Measurements from ENCODE around the gene DAB2.
A peak's percentile ranks its signal among the peaks of the same experiment; 100 is the strongest.
"Not testable (repeated sequence)": the region's sequence is repeated elsewhere in the genome, so short reads cannot be mapped to it uniquely, and the experiment has no call there.

DAB2 gene

DNA sequence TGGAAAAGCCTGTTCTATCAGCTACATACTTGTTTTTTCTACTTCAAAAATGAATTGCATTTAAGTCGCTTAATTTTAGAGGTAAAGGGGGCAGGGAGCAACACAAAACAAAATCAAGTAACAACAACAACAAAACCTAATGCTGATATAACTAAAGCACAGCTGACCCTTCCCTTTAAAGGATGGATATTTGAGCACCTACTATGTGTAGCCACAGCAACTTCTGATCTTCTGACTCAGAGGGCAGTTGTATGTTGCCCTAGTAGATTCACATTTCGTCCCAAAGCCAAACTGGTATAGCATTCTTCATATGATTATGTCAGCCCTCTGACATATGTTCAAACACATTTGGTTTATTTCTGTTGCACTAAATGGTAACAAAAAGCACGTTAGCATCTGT is 6.8 kb downstream of the DAB2 start:
- DNase-seq, result no peak

DNA sequence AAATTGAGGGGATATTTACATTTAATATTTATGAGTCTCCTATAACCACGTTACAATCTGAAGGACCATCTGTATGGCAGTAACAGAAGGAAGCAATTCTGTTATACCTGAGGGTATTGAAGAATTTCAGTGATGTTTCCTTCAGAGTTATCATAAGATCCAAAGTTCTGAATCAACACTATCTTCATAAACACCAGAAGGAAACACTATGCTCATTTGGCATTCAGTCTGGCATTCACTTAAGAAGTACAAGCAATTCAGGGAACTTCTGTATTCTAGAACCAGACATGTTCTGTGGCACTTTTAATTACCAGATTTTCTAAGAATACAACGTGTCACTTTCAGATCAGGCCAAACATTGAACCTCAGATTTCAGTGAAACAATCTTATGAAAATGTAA is 9.6 kb downstream of the DAB2 start:
- DNase-seq, result no peak

DNA sequence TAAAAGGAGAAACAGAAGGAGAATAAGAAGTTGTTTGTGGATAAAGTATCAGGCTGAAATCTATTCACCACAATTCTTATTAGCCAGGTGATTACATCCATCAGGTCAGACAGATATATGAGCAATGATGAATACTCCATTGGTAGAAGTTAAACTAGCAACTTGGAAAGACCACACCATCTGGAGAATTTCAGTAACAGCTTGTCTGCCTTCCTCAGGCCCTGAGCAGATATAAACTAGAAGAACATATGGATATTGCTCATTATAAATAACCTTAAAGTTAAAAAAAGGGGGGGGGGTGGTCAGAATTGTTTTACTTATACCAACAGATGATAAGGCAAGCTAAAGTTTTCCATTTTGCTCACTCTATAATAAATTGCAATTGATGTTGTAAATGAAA is 10.4 kb downstream of the DAB2 start:
- no peak for DNase-seq

DNA sequence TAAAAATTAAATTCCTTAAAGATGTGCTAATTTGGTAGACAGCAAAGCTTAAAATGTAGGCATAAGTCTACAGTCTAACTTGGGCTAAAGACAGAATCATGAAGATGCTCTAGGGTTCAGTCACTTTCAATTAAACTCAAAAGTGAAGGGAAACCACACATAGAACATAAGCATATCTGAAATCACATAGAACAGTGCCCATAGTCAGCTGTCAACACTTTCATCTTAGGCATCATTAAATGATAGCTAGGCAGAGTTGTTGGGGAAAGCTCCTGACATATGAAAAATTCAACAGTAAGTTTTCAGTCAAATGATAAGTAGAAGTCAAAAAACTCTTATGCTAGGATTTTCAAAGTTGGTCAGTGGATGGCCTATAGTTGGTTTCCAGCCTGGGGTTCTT is 11.0 kb downstream of the DAB2 start:
- no peak for DNase-seq

DNA sequence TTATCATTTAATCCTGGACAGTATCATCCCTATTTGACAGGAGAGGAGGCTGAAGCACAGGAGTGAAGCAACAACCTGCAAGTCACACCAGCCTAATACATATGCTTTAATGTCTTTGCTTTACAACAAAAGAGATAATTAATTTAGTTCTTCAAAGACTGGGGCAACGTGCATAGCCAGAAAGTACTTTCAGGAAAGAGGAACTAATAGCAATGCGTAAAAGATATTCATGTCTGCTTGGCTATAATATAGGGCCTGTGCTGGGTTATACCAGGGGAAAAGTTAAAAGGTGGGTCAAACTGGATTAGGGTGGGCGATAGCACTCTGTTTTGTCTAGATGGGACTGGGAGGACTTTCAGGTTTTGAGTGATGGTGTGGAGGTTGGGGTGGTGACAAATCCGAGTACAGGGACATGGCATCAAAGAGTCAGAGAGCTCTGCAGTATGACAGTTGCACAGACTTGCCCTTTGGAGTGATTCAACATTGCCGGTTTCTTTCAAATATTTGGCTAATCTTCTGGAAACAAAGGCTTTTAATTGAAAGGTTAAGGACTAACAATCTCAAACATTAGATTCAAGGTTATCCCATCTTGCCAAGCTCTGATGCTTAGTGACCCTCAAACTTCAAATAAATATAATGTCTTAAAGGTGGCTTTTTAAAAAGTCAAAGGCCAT is 11.9 kb downstream of the DAB2 start:
- DNase-seq, result no peak

DNA sequence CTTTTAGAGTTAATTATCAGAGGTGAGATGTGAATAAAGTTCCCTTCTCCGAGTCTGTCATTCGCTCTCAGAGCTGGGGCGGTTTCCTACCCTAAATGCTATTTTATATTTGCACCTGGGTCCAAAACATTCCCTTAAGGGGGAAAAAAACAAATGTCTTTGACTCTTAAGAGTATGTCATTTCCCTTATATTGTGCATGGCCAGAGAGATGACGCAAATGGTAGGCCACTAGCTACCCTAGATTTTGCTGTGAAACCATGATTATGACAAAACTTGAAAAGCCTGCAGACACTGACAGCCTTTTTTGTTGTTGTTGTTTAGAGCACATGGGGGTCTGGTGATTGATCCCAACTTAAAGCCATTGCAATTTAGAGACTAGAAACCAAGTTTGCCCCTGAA is 12.8 kb downstream of the DAB2 start:
- no peak for DNase-seq

GRCh38 chr5:39411061-39411460 is 13.7 kb downstream of the DAB2 start:
- DNase-seq, result no peak

DNA sequence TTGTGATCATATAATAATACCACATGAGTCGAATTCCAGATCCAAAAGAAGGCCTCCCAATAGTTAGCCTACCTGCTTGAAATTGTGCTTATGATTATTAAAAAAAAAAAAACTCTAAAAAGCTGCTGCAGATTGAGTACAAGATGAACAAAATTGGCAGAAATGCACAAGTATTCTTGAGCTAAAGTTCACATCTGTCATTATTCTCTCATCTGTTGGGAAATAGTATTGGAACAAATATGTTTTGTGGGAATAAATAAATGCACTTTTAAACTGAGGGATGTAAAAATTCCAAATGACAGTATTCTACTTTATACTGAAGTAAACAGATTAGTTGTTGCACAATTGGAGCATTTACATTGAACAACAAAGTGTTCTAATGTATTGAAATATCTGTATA is 15.7 kb downstream of the DAB2 start:
- no peak for DNase-seq

DNA sequence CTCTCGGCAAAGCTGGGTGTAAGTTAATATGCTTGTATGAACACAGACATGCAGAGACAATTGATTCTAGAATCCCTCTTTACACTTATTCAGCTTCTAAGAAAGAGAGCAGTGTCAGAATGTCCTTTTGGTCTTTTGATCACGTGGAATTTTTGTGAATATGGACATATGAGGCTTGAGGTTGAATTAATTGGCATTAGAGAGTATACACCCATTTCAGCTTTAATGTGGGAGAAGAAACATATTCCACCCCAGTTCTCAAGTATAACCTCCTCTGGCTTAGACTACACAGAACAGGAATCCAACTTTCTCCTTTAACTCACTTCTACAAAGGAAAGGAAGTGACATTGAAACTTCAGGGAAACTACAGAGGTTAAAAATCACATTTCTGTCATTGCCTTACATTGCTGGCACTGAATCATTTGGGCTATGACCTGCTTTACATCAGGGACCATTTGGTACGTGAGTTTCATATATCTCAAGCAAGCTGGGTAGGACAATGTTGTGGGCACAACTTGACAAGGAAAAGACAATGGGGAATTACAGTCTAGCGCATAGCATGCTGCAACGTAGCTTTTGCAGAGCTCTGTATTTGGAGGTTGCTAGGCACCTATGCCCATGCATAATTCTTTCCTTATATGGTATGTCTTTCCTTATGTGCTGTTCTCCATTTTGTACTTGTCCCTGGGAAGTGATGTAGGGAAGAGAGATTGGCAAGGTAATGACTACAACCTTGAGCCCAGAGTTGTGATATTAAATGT is 19.5 kb downstream of the DAB2 start:
- DNase-seq, result no peak

- not testable (repeated sequence) for DNase-seq
Measured at GRCh38 chr5:39403761-39404160, 21.0 kb downstream of the DAB2 start.

DNA sequence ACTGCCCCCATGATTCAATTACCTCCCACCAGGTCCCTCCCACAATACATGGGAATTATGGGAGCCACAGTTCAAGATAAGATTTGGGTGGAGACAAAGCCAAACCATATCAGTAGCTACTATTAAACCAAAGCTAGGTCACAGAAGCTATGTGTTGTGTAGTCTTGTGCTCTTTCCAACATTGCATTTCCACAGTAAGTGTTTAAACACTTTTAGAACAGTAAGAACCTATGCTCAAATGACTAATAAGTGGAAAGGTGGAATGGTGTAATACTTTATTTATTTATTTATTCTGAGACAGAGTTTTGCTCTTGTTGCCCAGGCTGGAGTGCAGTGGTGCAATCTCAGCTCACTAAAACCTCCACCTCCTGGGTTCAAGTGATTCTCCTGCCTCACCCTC is 22.6 kb downstream of the DAB2 start:
- DNase-seq, result not testable (repeated sequence)

- no peak for DNase-seq
Measured at GRCh38 chr5:39400713-39401578, 23.8 kb downstream of the DAB2 start.

DNA sequence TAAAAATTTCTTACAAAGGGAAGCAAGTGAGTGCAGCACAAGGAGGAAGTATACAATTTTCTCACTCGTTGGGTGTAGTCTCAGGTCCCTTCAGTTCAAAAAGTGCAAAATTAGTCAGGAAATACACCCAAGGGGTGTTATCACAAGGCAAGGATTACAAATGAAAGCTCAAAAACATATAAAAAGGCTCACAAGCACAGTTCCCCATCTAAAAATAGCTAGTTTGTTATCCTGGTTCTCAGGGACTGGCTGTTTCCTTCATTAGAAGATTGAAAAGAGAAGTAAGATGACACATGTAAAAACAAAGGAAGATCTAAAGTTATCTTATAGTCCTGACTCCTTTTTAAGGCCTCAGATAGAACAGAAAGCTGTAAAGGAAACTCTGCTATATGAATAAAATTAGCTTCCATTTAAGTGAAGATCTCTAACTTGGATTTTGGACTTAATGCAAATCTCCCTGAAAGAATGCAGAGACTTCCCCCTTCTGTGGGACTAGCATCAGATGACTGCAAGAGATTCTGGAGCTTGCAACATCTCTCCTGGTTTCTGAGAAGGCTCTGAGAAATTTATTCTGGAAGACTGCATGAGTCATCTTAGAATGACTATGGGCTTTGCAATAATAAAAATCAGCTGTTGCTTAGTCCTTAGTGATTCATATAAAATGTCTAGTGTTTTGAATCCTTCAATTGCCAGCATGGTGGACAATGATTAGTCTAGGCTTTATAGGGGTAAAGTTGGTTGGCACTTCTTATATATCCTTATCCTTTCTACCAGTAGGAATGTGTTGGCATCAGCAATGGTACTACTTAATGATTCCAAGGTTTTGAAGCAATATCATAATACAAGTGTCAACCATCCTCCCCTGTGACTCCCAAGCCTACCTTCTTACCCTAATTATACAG is 25.4 kb downstream of the DAB2 start:
- no peak for DNase-seq

- DNase-seq, result no peak
Measured at GRCh38 chr5:39396843-39397242, 27.9 kb downstream of the DAB2 start.

DNA sequence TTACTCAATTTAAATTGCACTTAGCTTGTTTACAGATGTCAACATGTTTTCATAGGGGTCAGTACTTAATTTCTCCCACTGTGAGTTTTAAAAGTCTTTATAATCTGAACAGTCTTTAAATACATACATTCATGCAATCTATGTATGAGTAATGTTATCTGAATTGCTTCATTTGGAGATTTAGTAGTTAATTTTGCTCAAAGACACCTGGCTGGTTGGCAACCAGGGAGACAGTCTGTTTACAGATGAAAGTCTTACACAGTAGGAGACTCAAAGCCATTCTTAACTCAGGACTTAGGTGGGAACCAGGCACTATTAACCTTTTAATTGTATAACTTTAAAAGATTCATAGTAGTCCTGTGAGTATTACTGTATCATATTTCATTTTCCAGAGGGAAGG is 29.3 kb downstream of the DAB2 start:
- no peak for DNase-seq

DNA sequence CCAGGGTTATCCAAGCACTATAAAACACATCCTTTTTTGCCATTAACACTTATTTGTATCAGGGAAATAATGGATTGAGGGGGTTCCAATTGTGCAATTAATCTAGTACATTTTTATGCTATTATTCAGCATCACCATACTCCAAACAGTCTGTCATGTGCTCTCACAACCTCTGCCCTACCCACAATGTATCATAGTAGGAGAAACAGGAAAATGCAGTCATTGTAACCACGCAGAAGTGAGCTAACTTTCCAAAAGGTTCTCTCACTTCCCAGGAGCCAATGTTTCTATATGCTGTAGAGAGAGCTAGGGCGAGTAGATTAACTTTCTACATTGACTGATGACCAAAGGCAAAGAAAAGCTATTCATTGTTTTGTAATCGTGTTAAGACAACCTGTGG is 29.8 kb downstream of the DAB2 start:
- DNase-seq, result no peak

GRCh38 chr5:39390945-39391344 is 33.8 kb downstream of the DAB2 start:
- DNase-seq, result no peak

- no peak for DNase-seq
Measured at GRCh38 chr5:39387293-39387692, 37.5 kb downstream of the DAB2 start.

GRCh38 chr5:39384271-39384670 is 40.5 kb downstream of the DAB2 start:
- no peak for DNase-seq

GRCh38 chr5:39381376-39381775 is 43.4 kb downstream of the DAB2 start:
- DNase-seq, result no peak

DNA sequence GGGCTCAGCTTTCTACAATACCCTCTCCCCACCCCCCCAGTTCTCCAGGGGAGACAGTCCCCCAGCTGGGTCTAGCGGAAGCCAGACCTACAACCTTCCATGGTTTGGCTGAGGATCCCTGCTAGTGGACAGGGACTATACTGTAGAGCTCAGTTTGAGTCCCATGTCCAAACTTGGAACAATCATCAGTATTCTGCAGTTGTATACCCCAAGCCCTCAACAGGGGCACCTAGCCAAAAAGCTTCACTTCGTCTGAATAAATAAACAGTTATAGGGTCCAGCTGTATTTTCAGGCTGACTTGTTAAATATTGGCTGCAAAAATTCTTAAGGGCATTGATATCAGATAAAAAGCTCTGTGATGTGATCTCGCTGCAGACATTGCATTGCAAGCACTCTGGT is 45.1 kb downstream of the DAB2 start:
- peak; percentile 70 for DNase-seq

GRCh38 chr5:39377613-39378012 is 47.2 kb downstream of the DAB2 start:
- no peak for DNase-seq

DNA sequence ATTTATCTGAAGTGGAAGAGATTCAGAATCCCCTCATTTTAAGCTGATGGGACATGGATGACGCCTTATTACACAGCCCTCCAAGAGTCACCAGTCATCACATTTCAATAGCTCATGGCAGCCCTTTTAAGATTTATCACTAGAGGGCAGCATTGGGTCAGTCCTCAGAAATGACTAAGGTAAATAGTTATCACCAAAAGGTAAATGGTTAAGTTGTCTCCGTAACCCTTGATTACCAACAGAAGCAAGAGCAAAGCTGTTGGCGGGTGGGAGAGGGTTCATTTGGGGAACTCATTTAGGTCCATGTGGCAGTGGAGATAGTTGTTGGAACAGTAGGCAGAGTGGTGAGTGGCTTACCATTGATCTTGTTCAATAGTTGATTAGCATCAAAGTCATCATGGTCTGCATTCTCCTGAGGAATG is 48.5 kb downstream of the DAB2 start:
- no peak for DNase-seq
